ENCODE results near the gene SLC35A1.

SLC35A1 gene

GRCh38 chr6:87534377-87535047 lies 61.7 kb downstream of the SLC35A1 start:
- DNase-seq = no peak

DNA sequence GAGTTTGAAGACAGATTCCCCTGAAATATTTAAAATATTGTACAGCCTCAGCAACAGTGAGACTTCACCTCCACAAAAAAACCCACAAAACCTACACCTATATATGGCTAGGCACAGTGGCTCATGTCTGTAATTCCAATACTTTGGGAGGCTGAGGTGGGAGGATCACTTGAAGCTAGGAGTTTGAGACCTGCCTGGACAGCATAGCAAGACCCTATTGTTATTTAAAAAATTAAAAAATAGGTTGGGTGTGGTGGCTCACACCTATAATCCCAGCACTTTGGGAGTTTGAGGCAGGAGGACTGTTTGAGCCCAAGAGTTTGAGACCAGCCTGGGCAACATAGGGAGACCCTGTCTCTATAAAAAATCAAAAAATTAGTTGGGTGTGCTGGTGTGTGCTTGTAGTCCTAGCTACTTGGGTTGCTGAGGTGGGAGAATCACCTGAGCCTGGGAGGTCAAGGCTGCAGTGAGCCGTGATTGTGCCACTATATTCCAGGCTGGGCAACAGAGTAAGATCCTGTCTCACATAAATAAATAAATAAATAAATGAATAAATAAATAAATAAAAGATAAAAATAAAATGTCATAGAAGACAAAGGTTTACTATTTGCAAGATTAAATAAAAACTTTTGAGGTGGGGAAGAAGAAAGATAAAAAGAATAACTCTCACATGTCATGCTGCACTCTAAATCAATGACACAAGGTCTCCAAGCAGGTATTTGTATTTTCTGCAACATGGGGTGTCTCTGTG lies 65.9 kb downstream of the SLC35A1 start:
- DNase-seq = no peak

GRCh38 chr6:87539554-87539953 lies 66.8 kb downstream of the SLC35A1 start:
- no peak for DNase-seq

- DNase-seq = no peak
Measured at GRCh38 chr6:87540539-87540938, 67.8 kb downstream of the SLC35A1 start.

GRCh38 chr6:87541041-87541440 lies 68.3 kb downstream of the SLC35A1 start:
- DNase-seq = no peak

DNA sequence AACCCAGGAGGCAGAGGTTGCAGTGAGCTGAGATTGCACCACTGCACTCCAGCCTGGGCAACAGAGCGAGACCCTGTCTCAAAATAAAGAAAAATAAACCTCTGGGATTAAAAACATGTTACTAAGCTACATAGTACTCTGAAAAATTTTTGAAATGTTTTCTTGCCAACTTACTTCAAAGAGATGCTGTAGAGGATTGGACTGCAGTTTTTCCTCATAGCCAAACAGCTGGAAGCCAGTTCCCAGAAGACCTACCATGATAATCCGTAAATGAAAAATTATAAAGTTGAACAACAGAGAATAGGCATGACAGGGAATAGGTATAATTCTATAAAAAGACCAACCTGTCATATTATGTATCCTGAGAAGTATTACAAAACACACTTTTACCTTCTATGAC lies 69.0 kb downstream of the SLC35A1 start:
- DNase-seq = no peak

GRCh38 chr6:87543696-87544473 lies 71.1 kb downstream of the SLC35A1 start:
- no peak for DNase-seq

DNA sequence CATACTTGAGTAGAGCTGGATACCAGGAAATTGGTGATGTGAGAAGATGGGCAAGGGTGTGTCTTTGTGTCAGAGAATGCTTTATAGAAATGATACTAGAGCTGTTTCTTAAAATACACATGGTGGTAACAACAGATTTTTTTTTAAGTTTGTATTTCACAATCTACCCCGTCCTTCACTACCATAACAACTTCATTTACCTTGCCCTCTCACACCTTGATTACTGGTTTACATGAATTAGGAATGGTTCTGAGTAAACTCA lies 71.6 kb downstream of the SLC35A1 start:
- DNase-seq = no peak

DNA sequence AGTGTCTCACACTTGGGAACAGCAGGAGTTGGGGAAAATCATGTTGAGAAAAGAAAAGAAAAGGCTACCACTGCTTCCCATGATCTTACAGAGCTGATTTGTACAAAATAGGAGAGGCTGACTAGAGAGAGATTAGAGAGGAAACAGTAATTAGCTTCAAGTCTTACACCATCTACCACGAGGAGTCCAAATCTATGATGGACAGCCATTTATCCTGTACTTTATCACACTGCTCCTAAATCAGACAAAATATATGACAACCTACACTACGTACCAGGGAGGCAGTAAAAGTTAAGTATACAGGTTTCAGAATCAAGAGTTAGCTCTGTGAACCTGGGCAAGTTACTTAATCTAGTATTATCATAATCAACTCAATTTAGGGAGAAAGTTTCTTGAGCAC lies 79.0 kb downstream of the SLC35A1 start:
- DNase-seq = no peak

DNA sequence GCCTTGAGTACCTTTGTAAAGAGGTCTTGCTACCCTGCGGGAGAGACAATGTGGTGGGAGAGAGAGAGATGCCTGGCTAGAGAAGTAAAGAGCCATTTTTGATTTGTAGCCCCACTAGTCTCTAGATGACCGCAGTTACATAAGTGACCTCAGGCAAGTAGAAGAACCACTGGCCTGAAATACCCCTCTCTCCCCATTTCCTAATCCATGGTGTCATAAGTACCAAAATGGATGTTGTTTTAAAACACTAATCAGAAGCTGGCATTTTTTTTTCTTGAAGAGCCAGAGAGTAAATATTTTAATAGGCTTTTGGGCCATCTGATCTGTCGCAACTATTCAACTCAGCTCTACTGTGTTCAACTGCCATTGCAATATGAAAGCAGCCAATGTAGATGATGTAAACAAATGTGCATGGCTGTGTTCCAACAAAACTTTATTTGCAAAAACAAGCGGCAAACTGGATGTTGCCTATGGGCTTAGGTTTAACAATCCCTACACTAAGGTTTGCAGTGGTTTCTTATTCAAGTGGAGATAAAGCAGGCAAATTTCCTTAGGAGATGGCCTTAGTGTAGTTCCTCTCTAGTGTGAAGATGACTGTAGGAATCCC lies 80.5 kb downstream of the SLC35A1 start:
- no peak for DNase-seq

DNA sequence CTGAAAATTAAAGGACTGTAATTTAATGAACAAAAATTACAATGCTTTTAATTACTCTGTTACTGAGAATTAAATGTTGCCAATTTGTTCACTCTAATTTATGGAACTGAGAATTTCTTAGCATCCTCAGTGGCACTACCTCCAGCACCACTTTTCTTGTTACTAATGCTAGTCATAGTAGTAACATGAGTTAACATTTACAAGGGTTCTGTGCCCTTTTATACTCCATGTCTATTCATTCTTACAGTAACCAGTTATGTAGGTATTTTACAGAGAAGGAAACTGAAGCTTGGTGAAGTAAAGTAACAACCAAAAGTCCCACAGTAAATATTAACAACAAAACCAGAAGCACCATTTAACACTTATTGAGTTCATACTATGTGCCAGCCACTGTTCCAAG lies 82.7 kb downstream of the SLC35A1 start:
- DNase-seq = no peak

DNA sequence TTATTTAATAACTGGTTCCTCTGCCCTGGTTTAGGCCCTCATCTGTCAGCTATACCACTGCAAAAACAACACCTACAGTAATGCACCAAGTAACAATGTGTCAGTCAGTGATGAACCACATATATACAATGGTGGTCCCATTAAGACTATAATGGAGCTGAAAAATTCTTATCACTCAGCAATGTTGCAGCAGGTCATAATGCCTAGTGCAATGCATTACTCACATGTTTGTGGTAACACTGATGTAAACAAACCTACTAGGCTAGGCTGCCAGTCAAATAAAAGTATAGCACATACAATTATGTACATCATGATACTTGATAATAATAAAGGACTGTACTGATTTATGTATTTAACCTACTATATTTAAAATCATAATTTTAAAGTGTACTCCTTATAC lies 85.7 kb downstream of the SLC35A1 start:
- DNase-seq = no peak

DNA sequence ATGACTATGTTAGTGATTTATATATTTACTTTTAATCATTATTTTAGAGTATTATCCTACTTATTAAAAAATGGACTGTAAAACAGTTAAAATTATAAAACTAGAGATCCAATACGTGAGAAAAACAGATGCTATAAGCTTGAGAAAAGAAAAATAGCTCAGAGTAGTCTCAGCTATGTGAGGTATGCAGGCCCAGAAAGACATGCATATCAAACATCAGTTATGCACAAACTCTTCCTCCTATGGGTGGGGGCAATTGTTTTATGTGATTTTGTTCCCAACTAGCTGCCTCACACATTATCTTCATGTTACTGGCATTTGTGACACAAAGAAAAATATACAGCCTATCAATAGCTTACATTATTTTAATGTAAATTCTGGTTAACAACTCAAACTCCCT lies 88.2 kb downstream of the SLC35A1 start:
- DNase-seq = no peak

Measured in CD4-positive, alpha-beta T cell treated with Interleukin-4 for 4 hours (primary cell).